ENCODE data around the gene RPL21. TPM values are rescaled to one million over a fixed set of nuclear protein-coding genes. Genes with fewer than 3 reads are reported as not detected.

The RPL21 gene
- polyA plus RNA-seq, 1 donor (not counting 4 experiments of a cell fraction or from before 2014, with no cell fraction given): 1,751 TPM

- H3K4me2 ChIP-seq (ENCODE audit: control insufficient read depth, extremely low read depth, insufficient read depth, low read depth, low read length): no peak overlapping the region
- H3K79me2 ChIP-seq (ENCODE audit: control insufficient read depth, insufficient read depth, low read length): no peaks in the 10 kb centered on the region
- no peaks in the 10 kb centered on the region for H4K20me1 ChIP-seq (ENCODE audit: control insufficient read depth, extremely low read depth, insufficient read depth, low read length)
- dilution Hi-C loops (cut with MboI; ENCODE audit: extremely low pct_ligation_motif_present, low sequenced_read_pairs): no loop called here
- no peaks in the 10 kb centered on the region for H3K9me3 ChIP-seq (ENCODE audit: control insufficient read depth, low read depth, low read length)
- H3K4me3 ChIP-seq (ENCODE audit: control insufficient read depth in 2 of 3, extremely low read depth in 1 of 3, insufficient read depth in 2 of 3, low read depth in 1 of 3, low read length in 3 of 3): no peak overlapping the region
- TF ChIP-seq CTCF (optimal IDR thresholded peaks at IDR 0.05 in 1 of 3, IDR thresholded peaks at IDR 0.05 in 1 of 3, conservative IDR thresholded peaks at IDR 0.05 in 1 of 3; ENCODE audit: extremely low read depth in 1 of 3, insufficient read depth in 2 of 3, low read length in 3 of 3): peak in 2 of 3 experiments; percentile 11 to 40
- TF ChIP-seq EZH2 (IDR thresholded peaks at IDR 0.05; ENCODE audit: low read length): no peak
- H3K4me1 ChIP-seq (ENCODE audit: control insufficient read depth, extremely low read depth, insufficient read depth, low read length): no peaks in the 10 kb centered on the region
- no peaks in the 10 kb centered on the region for H3K36me3 ChIP-seq (ENCODE audit: control insufficient read depth in 2 of 2, extremely low read depth in 1 of 2, insufficient read depth in 2 of 2, low read length in 2 of 2)
- FAIRE-seq: no peak
- H3K9ac ChIP-seq (ENCODE audit: control insufficient read depth, extremely low read depth, insufficient read depth, low read length): no peak overlapping the region
- no peaks in the 10 kb centered on the region for H3K9me1 ChIP-seq (ENCODE audit: control insufficient read depth, extremely low read depth, insufficient read depth, low read length)
- no peak for DNase-seq (ENCODE audit: low read depth, low spot score)
- H2AFZ ChIP-seq (ENCODE audit: control insufficient read depth, low read length): no peak overlapping the region
- no peaks in the 10 kb centered on the region for H3K27me3 ChIP-seq (ENCODE audit: control insufficient read depth, extremely low read depth, insufficient read depth, low read length)
- H3K27ac ChIP-seq (ENCODE audit: control insufficient read depth, insufficient read depth, low read length): no peak overlapping the region
Measured at GRCh38 chr13:27283906-27284493, 32.6 kb downstream of the RPL21 start.

- no peak overlapping the region for H3K27ac ChIP-seq (ENCODE audit: control insufficient read depth, insufficient read depth, low read length)
- FAIRE-seq (no peak), DNase-seq (ENCODE audit: low read depth, low spot score) (no peak)
- no peaks in the 10 kb centered on the region for H3K4me1 ChIP-seq (ENCODE audit: control insufficient read depth, extremely low read depth, insufficient read depth, low read length)
- no peak overlapping the region for H3K9ac ChIP-seq (ENCODE audit: control insufficient read depth, extremely low read depth, insufficient read depth, low read length)
- H2AFZ ChIP-seq (ENCODE audit: control insufficient read depth, low read length): no peak overlapping the region
- H3K4me3 ChIP-seq (ENCODE audit: control insufficient read depth in 2 of 3, extremely low read depth in 1 of 3, insufficient read depth in 2 of 3, low read depth in 1 of 3, low read length in 3 of 3): no peak overlapping the region
- H3K9me3 ChIP-seq (ENCODE audit: control insufficient read depth, low read depth, low read length): no peaks in the 10 kb centered on the region
- no peak overlapping the region for H3K4me2 ChIP-seq (ENCODE audit: control insufficient read depth, extremely low read depth, insufficient read depth, low read depth, low read length)
- H3K36me3 ChIP-seq (ENCODE audit: control insufficient read depth in 2 of 2, extremely low read depth in 1 of 2, insufficient read depth in 2 of 2, low read length in 2 of 2): no peaks in the 10 kb centered on the region
- no peak for TF ChIP-seq EZH2 (IDR thresholded peaks at IDR 0.05; ENCODE audit: low read length)
- H4K20me1 ChIP-seq (ENCODE audit: control insufficient read depth, extremely low read depth, insufficient read depth, low read length): no peaks in the 10 kb centered on the region
- no peaks in the 10 kb centered on the region for H3K27me3 ChIP-seq (ENCODE audit: control insufficient read depth, extremely low read depth, insufficient read depth, low read length)
- dilution Hi-C loops (cut with MboI; ENCODE audit: extremely low pct_ligation_motif_present, low sequenced_read_pairs): no loop called here
- no peaks in the 10 kb centered on the region for H3K9me1 ChIP-seq (ENCODE audit: control insufficient read depth, extremely low read depth, insufficient read depth, low read length)
- H3K79me2 ChIP-seq (ENCODE audit: control insufficient read depth, insufficient read depth, low read length): no peaks in the 10 kb centered on the region
Measured at GRCh38 chr13:27288392-27288791, 37.0 kb downstream of the RPL21 start.
